ENCODE measurements around the gene SLC25A26. TPM values are rescaled to one million over a fixed set of nuclear protein-coding genes. Genes with fewer than 3 reads are reported as not detected.

The SLC25A26 gene
- polyA plus RNA-seq (2013): 10.0 and 10.4 TPM in 2 replicates

GRCh38 chr3:66220602-66221377, at the start of gene SLC25A26:
Gene SLC25A26, plus strand, starts transcription at chr3:66221001. Its CDS starts 94 bp downstream, at chr3:66221095.
- peak within 1 kb of the TSS; percentile 52 for H3K9ac ChIP-seq (ENCODE audit: low read length)
- no peaks in the 10 kb centered on the region for H3K9me3 ChIP-seq (ENCODE audit: insufficient read depth, low read depth, low read length)
- H3K27ac ChIP-seq (ENCODE audit: low read depth, low read length): no peak within 1 kb of the TSS
- no peak within 1 kb of the TSS for H3K23ac ChIP-seq (ENCODE audit: low read length)
- H2BK12ac ChIP-seq (ENCODE audit: low read length): no peak within 1 kb of the TSS
- H2AFZ ChIP-seq (ENCODE audit: insufficient read depth, low read length, poor library complexity): peak within 1 kb of the TSS; percentile 19
- peak within 1 kb of the TSS; percentile 8 for H4K91ac ChIP-seq (ENCODE audit: low read depth, low read length)
- peak within 1 kb of the TSS; percentile 83 for H3K4me3 ChIP-seq (ENCODE audit: low read depth, low read length)
- H3K18ac ChIP-seq (ENCODE audit: low read length): peak within 1 kb of the TSS; percentile 0
- peaks cover 3% of the 10 kb centered on the region for H3K79me1 ChIP-seq (ENCODE audit: low read length)
- H3K36me3 ChIP-seq (ENCODE audit: control insufficient read depth in 1 of 2, insufficient read depth in 2 of 2, low read length in 2 of 2): peaks cover 0 to 2% of the 10 kb centered on the region in 2 experiments
- no peak within 1 kb of the TSS for H4K12ac ChIP-seq (ENCODE audit: low read depth, low read length)
- no peak within 1 kb of the TSS for H2BK5ac ChIP-seq (ENCODE audit: low read depth, low read length, poor library complexity)
- H2AK5ac ChIP-seq (ENCODE audit: low read length): no peak within 1 kb of the TSS
- H2BK120ac ChIP-seq (ENCODE audit: insufficient read depth, low read length, poor library complexity): no peak within 1 kb of the TSS
- H3K79me2 ChIP-seq (ENCODE audit: control insufficient read depth, insufficient read depth, low read length, poor library complexity): no peaks in the 10 kb centered on the region
- H3K27me3 ChIP-seq (ENCODE audit: insufficient read depth, low read length): no peaks in the 10 kb centered on the region
- peak within 1 kb of the TSS; percentile 34 for H4K8ac ChIP-seq (ENCODE audit: low read depth, low read length)
- H3K4ac ChIP-seq (ENCODE audit: low read depth, low read length): no peak within 1 kb of the TSS
- WGBS (ENCODE audit: extremely low coverage, insufficient coverage, insufficient read length): no CpG with 5 or more reads among the region's 56 CpGs
- peak; percentile 96 to 97 for DNase-seq
- H3K4me2 ChIP-seq (ENCODE audit: low read length): peak within 1 kb of the TSS; percentile 78
- H3K4me1 ChIP-seq (ENCODE audit: control insufficient read depth in 1 of 2, insufficient read depth in 2 of 2, low read length in 2 of 2): no peaks in the 10 kb centered on the region
- peak within 1 kb of the TSS; percentile 1 for H3K14ac ChIP-seq (ENCODE audit: low read length)

GRCh38 chr3:66172394-66172793, 48.4 kb upstream of the SLC25A26 start:
- Histone ChIP-seq H4K91ac (ENCODE audit: low read depth, low read length) (no peak overlapping the region), H2AFZ (ENCODE audit: insufficient read depth, low read length, poor library complexity) (no peak overlapping the region), H3K4me3 (ENCODE audit: low read depth, low read length) (no peak overlapping the region), H3K79me1 (ENCODE audit: low read length) (no peaks in the 10 kb centered on the region), H3K4me1 (ENCODE audit: control insufficient read depth in 1 of 2, insufficient read depth in 2 of 2, low read length in 2 of 2) (no peaks in the 10 kb centered on the region), H3K79me2 (ENCODE audit: control insufficient read depth, insufficient read depth, low read length, poor library complexity) (no peaks in the 10 kb centered on the region), H3K18ac (ENCODE audit: low read length) (no peak overlapping the region), H3K23ac (ENCODE audit: low read length) (no peak overlapping the region), H3K4ac (ENCODE audit: low read depth, low read length) (no peak overlapping the region), H3K14ac (ENCODE audit: low read length) (no peak overlapping the region), H2BK5ac (ENCODE audit: low read depth, low read length, poor library complexity) (no peak overlapping the region), H2BK120ac (ENCODE audit: insufficient read depth, low read length, poor library complexity) (no peak overlapping the region), H3K27me3 (ENCODE audit: insufficient read depth, low read length) (no peaks in the 10 kb centered on the region), H2BK12ac (ENCODE audit: low read length) (no peak overlapping the region), H4K12ac (ENCODE audit: low read depth, low read length) (no peak overlapping the region), H3K27ac (ENCODE audit: low read depth, low read length) (no peak overlapping the region), H2AK5ac (ENCODE audit: low read length) (no peak overlapping the region), H3K4me2 (ENCODE audit: low read length) (no peak overlapping the region), H3K36me3 (ENCODE audit: control insufficient read depth in 1 of 2, insufficient read depth in 2 of 2, low read length in 2 of 2) (no peaks in the 10 kb centered on the region), H4K8ac (ENCODE audit: low read depth, low read length) (no peak overlapping the region), H3K9me3 (ENCODE audit: insufficient read depth, low read depth, low read length) (no peaks in the 10 kb centered on the region), H3K9ac (ENCODE audit: low read length) (no peak overlapping the region)
- no CpG with 5 or more reads among the region's 1 CpG for WGBS (ENCODE audit: extremely low coverage, insufficient coverage, insufficient read length)
- no peak for DNase-seq

GRCh38 chr3:66177026-66177425, 43.8 kb upstream of the SLC25A26 start:
- Histone ChIP-seq H3K4ac (ENCODE audit: low read depth, low read length) (no peak overlapping the region), H3K18ac (ENCODE audit: low read length) (no peak overlapping the region), H3K79me1 (ENCODE audit: low read length) (no peaks in the 10 kb centered on the region), H3K9ac (ENCODE audit: low read length) (no peak overlapping the region), H3K27me3 (ENCODE audit: insufficient read depth, low read length) (no peaks in the 10 kb centered on the region), H3K9me3 (ENCODE audit: insufficient read depth, low read depth, low read length) (peaks cover 1% of the 10 kb centered on the region), H3K27ac (ENCODE audit: low read depth, low read length) (no peak overlapping the region), H3K36me3 (ENCODE audit: control insufficient read depth in 1 of 2, insufficient read depth in 2 of 2, low read length in 2 of 2) (no peaks in the 10 kb centered on the region), H4K8ac (ENCODE audit: low read depth, low read length) (no peak overlapping the region), H3K4me1 (ENCODE audit: control insufficient read depth in 1 of 2, insufficient read depth in 2 of 2, low read length in 2 of 2) (no peaks in the 10 kb centered on the region), H2BK5ac (ENCODE audit: low read depth, low read length, poor library complexity) (no peak overlapping the region), H4K91ac (ENCODE audit: low read depth, low read length) (no peak overlapping the region), H3K4me2 (ENCODE audit: low read length) (no peak overlapping the region), H3K14ac (ENCODE audit: low read length) (no peak overlapping the region), H3K4me3 (ENCODE audit: low read depth, low read length) (no peak overlapping the region), H2AK5ac (ENCODE audit: low read length) (no peak overlapping the region), H3K79me2 (ENCODE audit: control insufficient read depth, insufficient read depth, low read length, poor library complexity) (no peaks in the 10 kb centered on the region), H4K12ac (ENCODE audit: low read depth, low read length) (no peak overlapping the region), H2AFZ (ENCODE audit: insufficient read depth, low read length, poor library complexity) (no peak overlapping the region), H2BK120ac (ENCODE audit: insufficient read depth, low read length, poor library complexity) (no peak overlapping the region), H3K23ac (ENCODE audit: low read length) (no peak overlapping the region), H2BK12ac (ENCODE audit: low read length) (no peak overlapping the region)
- no peak for DNase-seq
- no CpG with 5 or more reads among the region's 1 CpG for WGBS (ENCODE audit: extremely low coverage, insufficient coverage, insufficient read length)

- Histone ChIP-seq H3K23ac (ENCODE audit: low read length) (no peak overlapping the region), H2BK120ac (ENCODE audit: insufficient read depth, low read length, poor library complexity) (no peak overlapping the region), H2AFZ (ENCODE audit: insufficient read depth, low read length, poor library complexity) (no peak overlapping the region), H3K4ac (ENCODE audit: low read depth, low read length) (no peak overlapping the region), H4K12ac (ENCODE audit: low read depth, low read length) (no peak overlapping the region), H2BK5ac (ENCODE audit: low read depth, low read length, poor library complexity) (no peak overlapping the region), H3K14ac (ENCODE audit: low read length) (no peak overlapping the region), H3K9me3 (ENCODE audit: insufficient read depth, low read depth, low read length) (peaks cover 1% of the 10 kb centered on the region), H4K91ac (ENCODE audit: low read depth, low read length) (no peak overlapping the region), H3K27ac (ENCODE audit: low read depth, low read length) (no peak overlapping the region), H3K18ac (ENCODE audit: low read length) (no peak overlapping the region), H3K36me3 (ENCODE audit: control insufficient read depth in 1 of 2, insufficient read depth in 2 of 2, low read length in 2 of 2) (no peaks in the 10 kb centered on the region), H3K79me2 (ENCODE audit: control insufficient read depth, insufficient read depth, low read length, poor library complexity) (no peaks in the 10 kb centered on the region), H3K4me1 (ENCODE audit: control insufficient read depth in 1 of 2, insufficient read depth in 2 of 2, low read length in 2 of 2) (no peaks in the 10 kb centered on the region), H3K9ac (ENCODE audit: low read length) (peak overlapping the region; percentile 45), H3K4me2 (ENCODE audit: low read length) (no peak overlapping the region), H3K4me3 (ENCODE audit: low read depth, low read length) (no peak overlapping the region), H4K8ac (ENCODE audit: low read depth, low read length) (no peak overlapping the region), H3K27me3 (ENCODE audit: insufficient read depth, low read length) (no peaks in the 10 kb centered on the region), H2AK5ac (ENCODE audit: low read length) (no peak overlapping the region), H3K79me1 (ENCODE audit: low read length) (no peaks in the 10 kb centered on the region), H2BK12ac (ENCODE audit: low read length) (no peak overlapping the region)
- no peak for DNase-seq
- no CpG with 5 or more reads among the region's 6 CpGs for WGBS (ENCODE audit: extremely low coverage, insufficient coverage, insufficient read length)
These were observed 42.6 kb upstream of the SLC25A26 start for GRCh38 chr3:66178206-66178605.

All from trophoblast cell (in vitro differentiated cells and primary cell).